ENCODE measurements around the gene TOPORS. TPM values are rescaled to one million over a fixed set of nuclear protein-coding genes. Genes with fewer than 3 reads are reported as not detected.
"Not testable (repeated sequence)": the region's sequence is repeated elsewhere in the genome, so short reads cannot be mapped to it uniquely, and the experiment has no call there.

The TOPORS gene
- polyA plus RNA-seq, 3 donors from 2014 or later = 13.9 to 28.4 (median 22.4) TPM

GRCh38 chr9:32550562-32551275, 1.7 kb downstream of the TOPORS start:
- peak overlapping the region; percentile 98 to 99 (median 99) for H3K27ac Mint-ChIP-seq
- H3K36me3 Mint-ChIP-seq = no peaks in the 10 kb centered on the region

DNA sequence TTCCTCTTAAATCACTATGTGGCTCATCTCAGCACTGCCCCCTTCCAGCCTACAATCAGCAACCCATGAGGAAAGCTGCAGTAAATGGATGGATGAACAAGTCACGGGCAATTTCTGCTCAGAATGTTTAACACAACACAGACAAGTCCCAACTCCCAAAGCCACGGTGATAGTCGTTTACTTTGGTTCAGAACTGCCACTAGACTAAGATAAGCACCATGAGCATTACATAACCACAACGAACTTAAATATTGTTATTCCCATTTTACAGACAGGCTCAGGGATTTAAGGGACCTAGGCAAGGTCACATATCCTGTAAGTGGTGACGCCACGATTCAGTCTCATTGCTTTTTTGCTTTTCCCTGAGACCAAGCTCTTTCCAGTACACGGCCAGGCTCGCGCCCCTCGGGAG, 2.2 kb downstream of the TOPORS start:
- H3K36me3 Mint-ChIP-seq = no peaks in the 10 kb centered on the region
- peaks cover 50 to 77% of the 10 kb centered on the region in 2 donors for H3K4me1 Mint-ChIP-seq
- H3K4me3 Mint-ChIP-seq = peak overlapping the region; percentile 84 to 98 (median 96)
- peaks cover 2 to 17% (median 11%) of the 10 kb centered on the region in 3 donors for H3K27me3 Mint-ChIP-seq (ENCODE audit: low read depth in 3 of 3)
- no peaks in the 10 kb centered on the region for H3K9me3 Mint-ChIP-seq
- DNase-seq = no peak
- peak overlapping the region; percentile 82 to 99 (median 91) for H3K27ac Mint-ChIP-seq

More at GRCh38 chr9:32550562-32551275, 1.7 kb downstream of the TOPORS start:
- H3K9me3 Mint-ChIP-seq = no peaks in the 10 kb centered on the region
- H3K4me3 Mint-ChIP-seq = peak overlapping the region; percentile 92 to 98 (median 97)
- H3K4me1 Mint-ChIP-seq = peaks cover 50 to 82% of the 10 kb centered on the region in 2 donors
- peak; percentile 95 to 96 (median 95) for DNase-seq
- peaks cover 2 to 17% (median 11%) of the 10 kb centered on the region in 3 donors for H3K27me3 Mint-ChIP-seq (ENCODE audit: low read depth in 3 of 3)

- not testable (repeated sequence) for H3K9me3 Mint-ChIP-seq, DNase-seq, H3K36me3 Mint-ChIP-seq
- peak overlapping the region in 1 of 5 donors; percentile 19 for H3K4me3 Mint-ChIP-seq
- H3K27me3 Mint-ChIP-seq (ENCODE audit: low read depth in 3 of 3) = peaks cover 2 to 17% (median 11%) of the 10 kb centered on the region in 3 donors
- peaks cover 45 to 58% of the 10 kb centered on the region in 2 donors for H3K4me1 Mint-ChIP-seq
- peak overlapping the region in 1 of 6 donors; percentile 30 for H3K27ac Mint-ChIP-seq
Observed at GRCh38 chr9:32548213-32548612, 4.2 kb downstream of the TOPORS start.

DNA sequence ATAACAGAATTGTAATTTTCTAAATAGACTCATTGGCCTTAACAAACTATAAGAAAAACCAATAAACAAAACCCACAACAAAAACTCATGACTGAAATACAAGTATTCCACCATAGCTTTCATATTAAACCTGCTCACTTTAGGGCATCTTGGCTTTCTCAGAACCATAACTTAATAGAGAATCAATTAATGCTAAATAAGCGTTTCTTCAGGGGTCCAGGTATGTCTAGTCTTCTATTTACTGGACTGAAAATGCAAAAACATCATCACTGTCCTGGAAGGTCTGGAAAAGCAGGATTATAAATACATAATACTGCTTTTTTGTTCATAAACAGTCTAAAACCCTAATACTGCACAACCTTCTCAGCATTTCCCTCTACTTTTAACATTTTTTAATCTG, 6.5 kb downstream of the TOPORS start:
- Mint-ChIP-seq H3K27me3 (ENCODE audit: low read depth in 3 of 3) (peaks cover 0 to 3% (median 3%) of the 10 kb centered on the region in 3 donors), H3K9me3 (no peaks in the 10 kb centered on the region), H3K36me3 (peaks cover 0 to 21% (median 12%) of the 10 kb centered on the region in 3 donors), H3K4me3 (no peak overlapping the region), H3K4me1 (peaks cover 24 to 35% of the 10 kb centered on the region in 2 donors), H3K27ac (peak overlapping the region in 1 of 6 donors; percentile 27)
- no peak for DNase-seq

DNA sequence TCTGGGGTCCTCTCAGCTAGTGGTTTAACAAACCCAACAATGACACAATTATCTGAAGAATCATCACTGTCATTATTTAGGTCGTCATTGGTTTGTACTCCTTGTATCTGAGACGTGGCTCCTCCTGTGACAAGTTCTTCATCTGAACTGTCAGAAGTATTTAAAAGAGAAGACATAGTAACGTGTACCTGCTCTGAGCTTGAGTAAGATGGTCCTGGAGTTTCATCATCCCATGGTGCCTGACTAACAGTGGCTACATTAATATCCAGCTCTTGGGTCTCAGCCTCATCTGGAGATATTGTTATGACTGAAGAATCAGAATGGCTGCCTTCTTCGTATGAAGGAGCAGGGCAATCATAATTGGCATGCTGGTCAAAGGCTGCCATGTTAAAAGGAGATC, 9.3 kb downstream of the TOPORS start:
- H3K36me3 Mint-ChIP-seq = peaks cover 0 to 24% (median 12%) of the 10 kb centered on the region in 3 donors
- no peaks in the 10 kb centered on the region for H3K9me3 Mint-ChIP-seq
- no peak overlapping the region for H3K4me3 Mint-ChIP-seq
- H3K27me3 Mint-ChIP-seq (ENCODE audit: low read depth in 3 of 3) = no peaks in the 10 kb centered on the region
- no peak overlapping the region for H3K27ac Mint-ChIP-seq
- peaks cover 3 to 9% of the 10 kb centered on the region in 2 donors for H3K4me1 Mint-ChIP-seq
- DNase-seq = no peak

GRCh38 chr9:32533816-32534215, 18.6 kb downstream of the TOPORS start:
- Mint-ChIP-seq H3K36me3 (peaks cover 0 to 10% (median 0%) of the 10 kb centered on the region in 3 donors), H3K27me3 (ENCODE audit: low read depth in 3 of 3) (no peaks in the 10 kb centered on the region), H3K27ac (no peak overlapping the region), H3K9me3 (no peaks in the 10 kb centered on the region), H3K4me1 (no peaks in the 10 kb centered on the region), H3K4me3 (no peak overlapping the region)
- DNase-seq = no peak

GRCh38 chr9:32533336-32533735, 19.1 kb downstream of the TOPORS start:
- Mint-ChIP-seq H3K4me3 (no peak overlapping the region), H3K4me1 (no peaks in the 10 kb centered on the region), H3K27me3 (ENCODE audit: low read depth in 3 of 3) (no peaks in the 10 kb centered on the region), H3K27ac (no peak overlapping the region), H3K9me3 (no peaks in the 10 kb centered on the region), H3K36me3 (peaks cover 0 to 10% (median 0%) of the 10 kb centered on the region in 3 donors)
- DNase-seq = no peak

- peaks cover 4 to 5% (median 4%) of the 10 kb centered on the region in 3 donors for H3K27me3 Mint-ChIP-seq (ENCODE audit: low read depth in 3 of 3)
- peak overlapping the region; percentile 96 to 99 (median 96) for H3K27ac Mint-ChIP-seq
- DNase-seq = no peak
- H3K9me3 Mint-ChIP-seq = peaks cover 0 to 1% (median 0%) of the 10 kb centered on the region in 6 donors
- peak overlapping the region; percentile 95 to 99 (median 99) for H3K4me3 Mint-ChIP-seq
- H3K36me3 Mint-ChIP-seq = peaks cover 2 to 7% (median 5%) of the 10 kb centered on the region in 3 donors
- H3K4me1 Mint-ChIP-seq = peaks cover 52 to 56% of the 10 kb centered on the region in 2 donors
Observed at GRCh38 chr9:32526707-32527048, 25.7 kb downstream of the TOPORS start.

DNA sequence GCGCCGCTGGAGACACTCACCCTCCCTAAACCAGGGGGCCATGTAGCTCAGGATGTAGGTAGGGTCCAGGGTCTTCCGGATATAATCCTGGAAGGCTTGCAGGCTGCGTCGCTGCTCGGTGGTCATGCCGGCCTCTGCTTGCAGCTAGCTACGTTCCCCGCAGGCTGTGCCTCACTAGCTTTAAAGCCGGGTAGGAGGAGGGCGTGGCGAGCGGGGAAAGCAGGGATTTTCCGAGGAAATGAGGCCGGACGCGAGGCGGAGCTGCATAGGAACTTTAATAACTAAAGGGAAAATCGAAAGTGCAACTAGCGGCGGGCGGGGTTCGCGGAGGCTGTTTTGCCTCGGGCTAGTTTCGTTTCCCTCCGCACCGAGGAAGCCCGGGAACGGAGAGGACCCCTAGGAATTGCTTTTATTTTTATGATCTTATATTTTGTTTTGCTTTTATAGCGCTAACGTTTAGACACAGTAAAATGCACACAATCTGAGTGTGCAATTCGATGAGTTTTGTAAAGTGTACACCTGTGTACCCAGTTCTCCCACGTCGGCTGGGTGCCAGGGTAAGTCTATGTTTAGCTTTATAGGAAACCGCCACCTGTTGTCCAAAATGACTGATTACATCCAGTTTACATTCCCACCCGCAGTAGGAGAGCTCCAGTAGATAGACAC, 26.2 kb downstream of the TOPORS start, which contains the start of gene RIGI:
RIGI (minus strand) TSS at position 156 of the 666 bp plus-strand sequence; CDS start at position 126, 30 bp downstream.
- peaks cover 4 to 5% (median 4%) of the 10 kb centered on the region in 3 donors for H3K27me3 Mint-ChIP-seq (ENCODE audit: low read depth in 3 of 3)
- H3K4me3 Mint-ChIP-seq = peak within 1 kb of the TSS; percentile 95 to 99 (median 99)
- peaks cover 57 to 61% of the 10 kb centered on the region in 2 donors for H3K4me1 Mint-ChIP-seq
- peak; percentile 78 to 79 (median 79) for DNase-seq
- peak within 1 kb of the TSS; percentile 96 to 99 (median 96) for H3K27ac Mint-ChIP-seq
- H3K9me3 Mint-ChIP-seq = peaks cover 0 to 1% (median 0%) of the 10 kb centered on the region in 6 donors
- H3K36me3 Mint-ChIP-seq = peaks cover 0 to 7% (median 5%) of the 10 kb centered on the region in 3 donors

DNA sequence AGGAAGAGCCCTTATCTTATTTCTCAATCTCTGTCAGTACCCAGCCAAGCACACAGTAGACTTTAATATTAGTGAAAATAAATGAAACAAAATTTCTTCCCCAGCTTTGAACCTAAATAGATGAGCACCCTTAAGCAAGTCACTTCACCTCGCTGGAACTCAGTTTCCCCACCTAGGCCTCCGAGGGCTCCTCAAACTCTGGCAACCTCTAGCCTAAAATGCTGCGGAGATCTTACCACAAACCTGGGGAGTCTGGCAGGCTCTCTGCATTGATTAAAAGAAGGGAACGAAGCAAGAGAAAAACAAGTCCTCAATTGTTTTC, 26.7 kb downstream of the TOPORS start:
- Mint-ChIP-seq H3K4me3 (peak overlapping the region; percentile 95 to 99 (median 99)), H3K36me3 (peaks cover 0 to 7% (median 5%) of the 10 kb centered on the region in 3 donors), H3K9me3 (peaks cover 0 to 1% (median 0%) of the 10 kb centered on the region in 6 donors), H3K27me3 (ENCODE audit: low read depth in 3 of 3) (peaks cover 4 to 5% (median 4%) of the 10 kb centered on the region in 3 donors), H3K4me1 (peaks cover 58 to 65% of the 10 kb centered on the region in 2 donors), H3K27ac (peak overlapping the region; percentile 96 to 99 (median 96))
- DNase-seq = no peak

DNA sequence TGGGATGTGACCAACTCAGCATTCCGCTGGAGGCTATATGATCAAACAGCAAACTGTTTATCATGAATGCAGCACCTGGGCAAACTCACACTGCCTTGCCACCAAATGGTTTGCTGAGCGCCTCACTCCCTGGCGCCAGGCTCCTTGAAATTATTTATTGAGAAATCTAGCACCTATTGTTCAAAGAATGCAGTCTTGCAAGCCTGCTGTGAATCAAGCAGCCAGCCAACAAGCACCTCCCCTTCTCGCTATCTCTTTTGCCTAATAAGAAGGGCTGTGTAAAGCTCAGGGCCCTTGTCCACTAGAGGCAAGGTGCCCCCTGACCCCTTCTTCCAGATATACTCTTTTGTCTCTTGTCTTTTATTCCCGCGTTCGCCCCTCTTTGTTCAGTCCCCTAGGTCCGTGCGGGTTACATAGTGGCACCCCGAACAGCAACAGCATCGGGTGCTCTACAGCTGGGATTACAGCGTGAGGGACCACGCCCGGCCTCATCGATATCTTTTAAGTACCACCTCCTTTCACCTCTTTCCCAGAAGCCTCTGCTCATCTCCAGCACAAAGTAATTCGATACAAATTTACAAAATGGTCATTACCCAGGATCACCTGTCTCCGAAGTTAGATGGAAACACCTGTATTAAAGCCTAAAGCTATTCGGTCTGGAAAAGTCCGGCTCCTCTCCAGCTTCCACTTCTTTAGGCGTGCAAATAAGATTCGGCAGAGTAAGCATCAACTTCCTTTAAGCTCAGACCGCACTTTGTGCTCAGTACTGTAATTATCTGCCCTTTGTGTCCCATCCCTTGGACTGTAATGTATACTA, 27.3 kb downstream of the TOPORS start:
- Mint-ChIP-seq H3K4me3 (peak overlapping the region; percentile 95 to 99 (median 99)), H3K9me3 (peaks cover 0 to 1% (median 0%) of the 10 kb centered on the region in 6 donors), H3K27ac (peak overlapping the region; percentile 96 to 99 (median 96)), H3K4me1 (peaks cover 59 to 71% of the 10 kb centered on the region in 2 donors), H3K36me3 (peaks cover 0 to 7% (median 5%) of the 10 kb centered on the region in 3 donors), H3K27me3 (ENCODE audit: low read depth in 3 of 3) (peaks cover 4 to 5% (median 4%) of the 10 kb centered on the region in 3 donors)
- peak; percentile 8 to 12 (median 11) for DNase-seq

- Mint-ChIP-seq H3K4me1 (peaks cover 59 to 72% of the 10 kb centered on the region in 2 donors), H3K4me3 (peak overlapping the region; percentile 95 to 99 (median 99))
Observed at GRCh38 chr9:32524558-32524891, 27.9 kb downstream of the TOPORS start.

DNA sequence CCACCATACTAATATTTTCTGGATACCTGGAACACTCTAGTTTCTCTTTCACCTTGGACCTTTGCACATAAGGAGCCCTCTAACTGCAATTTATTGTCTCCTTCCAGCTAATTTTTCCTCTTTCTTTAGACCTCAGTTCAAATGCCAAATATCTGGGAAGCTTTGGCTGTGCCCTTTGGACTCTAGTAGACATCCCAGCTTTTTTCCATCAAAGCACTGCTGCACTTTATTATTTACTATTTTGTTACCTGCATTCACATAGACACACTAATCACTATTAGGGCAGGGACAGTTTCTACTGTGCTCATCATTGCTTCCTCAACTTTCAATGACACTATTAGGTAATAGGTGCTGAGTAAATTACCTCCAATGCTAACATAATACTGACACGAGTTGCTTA, 28.5 kb downstream of the TOPORS start:
- H3K4me3 Mint-ChIP-seq = peak overlapping the region; percentile 95 to 99 (median 99)
- no peak for DNase-seq
- peak overlapping the region; percentile 68 to 97 (median 82) for H3K27ac Mint-ChIP-seq
- H3K27me3 Mint-ChIP-seq (ENCODE audit: low read depth in 3 of 3) = peaks cover 4 to 5% (median 4%) of the 10 kb centered on the region in 3 donors
- H3K4me1 Mint-ChIP-seq = peaks cover 59 to 72% of the 10 kb centered on the region in 2 donors
- H3K36me3 Mint-ChIP-seq = peaks cover 0 to 7% (median 5%) of the 10 kb centered on the region in 3 donors
- H3K9me3 Mint-ChIP-seq = peaks cover 0 to 1% (median 0%) of the 10 kb centered on the region in 6 donors

More at GRCh38 chr9:32524558-32524891, 27.9 kb downstream of the TOPORS start:
- not testable (repeated sequence) for H3K27me3 Mint-ChIP-seq (ENCODE audit: low read depth in 3 of 3); H3K9me3 Mint-ChIP-seq; H3K36me3 Mint-ChIP-seq
- DNase-seq = peak in 1 of 3 donors; percentile 7
- H3K27ac Mint-ChIP-seq = peak overlapping the region; percentile 68 to 97 (median 96)
